IMR-90 (cell line): ENCODE data around the gene FAM210B. TPM values are rescaled to one million over a fixed set of nuclear protein-coding genes. Genes with fewer than 3 reads are reported as not detected.

Experiments
- ATAC-seq: fragments of 200-7000 bp; cut with Tn5 transposase; 2 replicates; pipeline ENCODE4 v1.9.1; 2020; ENCODE audit warnings: low read depth, mild to moderate bottlenecking, moderate library complexity
- BruUV-seq: library from RNA; stranded (reverse); fragments of 400-500 nt; replicated peaks from 2 replicates; lab custom pipeline; 2021; lab: Mats Ljungman, UMichigan
- CTCF ChIA-PET: fragments of 300-600 bp; formaldehyde crosslinking; extraction: SDS; loops from one replicate; lab custom pipeline; 2021; ENCODE audit warnings: antibody characterized with exemption; lab: Yijun Ruan, JAX
- POLR2A ChIA-PET: fragments of 300-600 bp; sonication (Branson Sonifier 250); formaldehyde crosslinking; loops from one replicate; lab custom pipeline; 2022; ENCODE audit warnings: antibody characterized with exemption; ENCODE audit not compliant: unreplicated experiment; lab: Charles Lee
- DNase-seq: peaks from one replicate; pipeline ENCODE4 v3.0.0; 2013
- H2AFZ ChIP-seq: replicated peaks from 2 replicates; pipeline ENCODE3; 2013; ENCODE audit warnings: low read length, mild to moderate bottlenecking; ENCODE audit not compliant: poor library complexity
- H2AK5ac ChIP-seq: 2 replicates; pipeline ENCODE4 v1.6.1; 2013; ENCODE audit warnings: low read depth, low read length, inconsistent platforms
- H2AK9ac ChIP-seq: replicated peaks from 2 replicates; pipeline ENCODE3; 2013; ENCODE audit warnings: mild to moderate bottlenecking, low read depth, low read length, moderate library complexity; ENCODE audit not compliant: poor library complexity
- H2BK120ac ChIP-seq: 2 replicates; pipeline ENCODE4 v1.6.1; 2013; ENCODE audit warnings: low read depth, low read length, inconsistent platforms
- H2BK15ac ChIP-seq: 3 replicates; pipeline ENCODE4 v1.6.1; 2013; ENCODE audit warnings: low read depth, low read length, inconsistent platforms
- H2BK20ac ChIP-seq: 2 replicates; pipeline ENCODE4 v1.6.1; 2013; ENCODE audit warnings: low read depth, mild to moderate bottlenecking, inconsistent platforms, low read length, moderate library complexity
- H2BK5ac ChIP-seq: 2 replicates; pipeline ENCODE4 v1.6.1; 2013; ENCODE audit warnings: mild to moderate bottlenecking, low read depth, low read length, inconsistent platforms; ENCODE audit not compliant: poor library complexity, severe bottlenecking
- H3K14ac ChIP-seq: replicated peaks from 2 replicates; pipeline ENCODE4 v1.6.1; 2013; ENCODE audit warnings: low read depth, low read length, inconsistent platforms
- H3K18ac ChIP-seq: 2 replicates; pipeline ENCODE4 v1.6.1; 2013; ENCODE audit warnings: low read depth, low read length, control low read depth
- H3K23ac ChIP-seq: 2 replicates; pipeline ENCODE4 v1.6.1; 2013; ENCODE audit warnings: low read depth, low read length, inconsistent platforms
- H3K27ac ChIP-seq: 2 replicates; pipeline ENCODE4 v1.5.1; 2013; ENCODE audit warnings: mild to moderate bottlenecking, control low read depth, low read length; ENCODE audit not compliant: insufficient read depth
- H3K27me3 ChIP-seq: 2 replicates; pipeline ENCODE4 v1.6.1; 2013; ENCODE audit warnings: low read length; ENCODE audit not compliant: control insufficient read depth, insufficient read depth
- H3K36me3 ChIP-seq: 2 replicates; pipeline ENCODE4 v1.6.1; 2013; ENCODE audit warnings: low read length, mixed read lengths; ENCODE audit not compliant: control insufficient read depth, insufficient read depth
- H3K4ac ChIP-seq: 2 replicates; pipeline ENCODE4 v1.6.1; 2013; ENCODE audit warnings: low read depth, low read length, inconsistent platforms
- H3K4me1 ChIP-seq: 2 replicates; pipeline ENCODE4 v1.6.1; 2013; ENCODE audit warnings: low read length, mixed read lengths; ENCODE audit not compliant: control insufficient read depth, insufficient read depth
- H3K4me2 ChIP-seq: 2 replicates; pipeline ENCODE4 v1.6.1; 2013; ENCODE audit warnings: low read depth, mild to moderate bottlenecking, control low read depth, low read length, moderate library complexity
- H3K4me3 ChIP-seq: 2 replicates; pipeline ENCODE4 v1.5.1; 2013; ENCODE audit warnings: low read depth, mild to moderate bottlenecking, control low read depth, low read length, moderate library complexity; ENCODE audit not compliant: insufficient read depth
- H3K56ac ChIP-seq: 2 replicates; pipeline ENCODE4 v1.6.1; 2013; ENCODE audit warnings: low read length, inconsistent platforms; ENCODE audit not compliant: insufficient read depth; ENCODE audit errors: extremely low read depth
- H3K79me1 ChIP-seq, 2 experiments: 2 replicates each; pipeline ENCODE4 v1.6.1; 2013; ENCODE audit warnings: low read length in 2 of 2, inconsistent platforms in 1 of 2, low read depth in 1 of 2
- H3K9ac ChIP-seq: 2 replicates; pipeline ENCODE4 v1.6.1; 2013; ENCODE audit warnings: low read depth, low read length, control low read depth
- H3K9me1 ChIP-seq: 2 replicates; pipeline ENCODE4 v1.6.1; 2013; ENCODE audit warnings: low read length, inconsistent platforms; ENCODE audit not compliant: insufficient read depth
- H3K9me3 ChIP-seq: 2 replicates; pipeline ENCODE4 v1.6.1; 2013; ENCODE audit warnings: low read length; ENCODE audit not compliant: control insufficient read depth, insufficient read depth
- H4K20me1 ChIP-seq: 2 replicates; pipeline ENCODE4 v1.6.1; 2013; ENCODE audit warnings: low read length, inconsistent platforms; ENCODE audit not compliant: insufficient read depth
- H4K5ac ChIP-seq: 2 replicates; pipeline ENCODE4 v1.6.1; 2013; ENCODE audit warnings: mild to moderate bottlenecking, low read depth, low read length, control low read depth
- H4K8ac ChIP-seq, 2 experiments: 2 replicates each; pipeline ENCODE4 v1.6.1; 2013; ENCODE audit warnings: low read depth in 2 of 2, low read length in 2 of 2, control low read depth in 1 of 2, inconsistent platforms in 1 of 2
- H4K91ac ChIP-seq: 2 replicates; pipeline ENCODE4 v1.6.1; 2013; ENCODE audit warnings: low read depth, low read length, inconsistent platforms; ENCODE audit not compliant: insufficient read depth
- BHLHE40 ChIP-seq: fragments of 150-350 bp; IDR thresholded peaks from 2 replicates; pipeline ENCODE4 v1.6.1; 2016; ENCODE audit warnings: mild to moderate bottlenecking, low read depth, low read length
- CEBPB ChIP-seq: IDR thresholded peaks from 2 replicates; pipeline ENCODE4 v1.6.1; 2012; ENCODE audit warnings: low read depth, low read length, improper control_type of control experiment
- CHD1 ChIP-seq: IDR thresholded peaks from 2 replicates; pipeline ENCODE4 v1.6.1; 2012; ENCODE audit warnings: low read depth, low read length, improper control_type of control experiment
- FOS ChIP-seq: fragments of 150-350 bp; IDR thresholded peaks from 2 replicates; pipeline ENCODE4 v1.6.1; 2016; ENCODE audit warnings: low read depth, low read length
- MAFK ChIP-seq: IDR thresholded peaks from 2 replicates; pipeline ENCODE4 v1.6.1; 2012; ENCODE audit warnings: low read depth, low read length, improper control_type of control experiment
- MAZ ChIP-seq: IDR thresholded peaks from 2 replicates; pipeline ENCODE4 v1.6.1; 2012; ENCODE audit warnings: low read depth, mild to moderate bottlenecking, low read length, improper control_type of control experiment, moderate library complexity, borderline replicate concordance
- MXI1 ChIP-seq: IDR thresholded peaks from 2 replicates; pipeline ENCODE4 v1.6.1; 2012; ENCODE audit warnings: low read depth, mild to moderate bottlenecking, low read length, moderate library complexity, borderline replicate concordance
- NFE2L2 ChIP-seq: fragments of 150-350 bp; IDR thresholded peaks from 2 replicates; pipeline ENCODE4 v1.6.1; 2016; ENCODE audit warnings: low read depth, mild to moderate bottlenecking, low read length
- POLR2A ChIP-seq: IDR thresholded peaks from 2 replicates; pipeline ENCODE4 v1.6.1; 2012; ENCODE audit warnings: mild to moderate bottlenecking, low read depth, low read length
- RAD21 ChIP-seq: IDR thresholded peaks from 2 replicates; pipeline ENCODE4 v1.6.1; 2012; ENCODE audit warnings: low read length, improper control_type of control experiment
- RCOR1 ChIP-seq: IDR thresholded peaks from 2 replicates; pipeline ENCODE4 v1.6.1; 2012; ENCODE audit warnings: mild to moderate bottlenecking, low read length, improper control_type of control experiment; ENCODE audit not compliant: insufficient replicate concordance
- RFX5 ChIP-seq: IDR thresholded peaks from 2 replicates; pipeline ENCODE4 v1.8.0; 2012; ENCODE audit warnings: low read depth, mild to moderate bottlenecking, low read length, moderate library complexity
- SMC3 ChIP-seq: fragments of 150-350 bp; IDR thresholded peaks from 2 replicates; pipeline ENCODE4 v1.6.1; 2016; ENCODE audit warnings: low read depth, mild to moderate bottlenecking, antibody characterized with exemption, low read length, moderate library complexity
- WGBS, 2 experiments: methylation state at CpG; one replicate each; pipeline versions ENCODE4 v1.1.5 to v1.1.7; 2013; ENCODE audit warnings: missing lambda C conversion rate in 2 of 2; ENCODE audit not compliant: insufficient read length in 1 of 2; ENCODE audit errors: extremely low coverage in 2 of 2; 5-methylcytosine and 5-hydroxymethylcytosine counted together
- dilution Hi-C: fragments of 300-500 bp; cut with HindIII; formaldehyde crosslinking; loops from one replicate; pipeline ENCODE4 v1.14.3; 2018; ENCODE audit warnings: low sequenced_read_pairs; ENCODE audit not compliant: unreplicated experiment
- in situ Hi-C: fragments of 300-500 bp; cut with MboI; formaldehyde crosslinking; loops from 3 replicates; pipeline ENCODE4 v1.14.3; 2019; ENCODE audit warnings: low sequenced_read_pairs, inconsistent platforms, mixed read lengths
- intact Hi-C: fragments of 100-400 bp; cut with micrococcal nuclease; formaldehyde crosslinking; loops from 2 replicates; pipeline ENCODE4 v1.10.0; 2022
- polyA plus RNA-seq, 3 experiments: library from polyadenylated mRNA; depleted of rRNA; stranded (reverse); fragments of >200 nt; gene quantifications; 2 replicates each; pipeline ENCODE4 v1.2.3, GENCODE V29; 2012; ENCODE audit warnings: low replicate concordance in 1 of 3
- total RNA-seq: library from RNA; depleted of rRNA; stranded (reverse); fragments of >200 nt; gene quantifications from 2 replicates; pipeline ENCODE4 v1.2.3, GENCODE V29; 2012
- TF ChIP-seq, protein P1 (sequence below): fragments of 150-350 bp; IDR thresholded peaks from 2 replicates; pipeline ENCODE4 v1.6.1; 2017; ENCODE audit warnings: mild to moderate bottlenecking, antibody characterized with exemption, low read length, low read depth
- TF ChIP-seq, protein P2 (sequence below): fragments of 150-350 bp; IDR thresholded peaks from 2 replicates; pipeline ENCODE4 v1.6.1; 2016; ENCODE audit warnings: low read depth, mild to moderate bottlenecking, low read length, moderate library complexity, borderline replicate concordance
- TF ChIP-seq, protein P3 (sequence below): conservative IDR thresholded peaks from 2 replicates; pipeline ENCODE4 v1.5.1; 2012; ENCODE audit warnings: mild to moderate bottlenecking, low read depth, low read length, improper control_type of control experiment

Gene FAM210B
- total and polyA plus RNA-seq, 2 of the 4 experiments (the other 2 are of a cell fraction), result 29.5 to 45.0 TPM

DNA sequence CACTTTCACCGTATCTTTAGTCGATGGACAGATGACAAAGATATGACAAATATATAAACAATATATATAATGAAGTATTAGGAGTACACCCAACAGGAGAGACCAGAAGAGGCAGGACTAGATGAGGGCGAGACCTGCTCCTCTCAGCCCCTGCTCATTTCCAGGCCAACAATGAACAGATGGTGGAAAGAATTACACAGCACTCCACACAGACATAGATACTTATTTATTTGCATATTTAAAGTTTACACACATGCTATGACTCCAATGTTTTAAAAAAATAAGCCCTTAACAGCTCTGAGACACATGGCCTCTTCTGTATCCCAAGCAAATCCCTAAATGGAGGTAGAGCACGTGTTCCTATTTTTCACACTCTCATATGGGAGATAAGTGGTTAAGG, 10.4 kb downstream of the FAM210B start:
- Histone ChIP-seq H3K27me3 (no peaks in the 10 kb centered on the region), H3K23ac (no peak overlapping the region), H3K56ac (no peak overlapping the region), H4K20me1 (no peaks in the 10 kb centered on the region), H2AK9ac (no peak overlapping the region), H3K36me3 (peaks cover 25% of the 10 kb centered on the region), H3K4me1 (no peaks in the 10 kb centered on the region), H3K9ac (no peak overlapping the region), H2AFZ (no peak overlapping the region), H3K9me3 (no peaks in the 10 kb centered on the region), H4K8ac (no peak overlapping the region), H3K4ac (no peak overlapping the region), H3K27ac (no peak overlapping the region), H3K18ac (no peak overlapping the region), H3K14ac (no peak overlapping the region), H3K4me3 (no peak overlapping the region), H2AK5ac (no peak overlapping the region), H2BK5ac (no peak overlapping the region), H4K5ac (no peak overlapping the region), H3K79me1 (peaks cover 19 to 27% of the 10 kb centered on the region in 2 experiments), H3K9me1 (peaks cover 8% of the 10 kb centered on the region), H3K4me2 (no peak overlapping the region), H2BK20ac (no peak overlapping the region), H2BK15ac (no peak overlapping the region), H2BK120ac (no peak overlapping the region), H4K91ac (no peak overlapping the region)
- intact Hi-C loops (no loop called here), dilution Hi-C loops (no loop called here), in situ Hi-C loops (loop anchor here (25.0 kb wide), 1 partner anchor 418 kb away; no protein-coding TSS in a partner anchor)
- TF ChIP-seq CEBPB (no peak), SMC3 (no peak), RFX5 (no peak), RCOR1 (no peak), FOS (no peak), MXI1 (no peak), RAD21 (no peak), CHD1 (no peak), MAZ (no peak), MAFK (no peak), BHLHE40 (no peak), NFE2L2 (no peak), POLR2A (no peak)
- TF ChIP-seq, protein P1, sequence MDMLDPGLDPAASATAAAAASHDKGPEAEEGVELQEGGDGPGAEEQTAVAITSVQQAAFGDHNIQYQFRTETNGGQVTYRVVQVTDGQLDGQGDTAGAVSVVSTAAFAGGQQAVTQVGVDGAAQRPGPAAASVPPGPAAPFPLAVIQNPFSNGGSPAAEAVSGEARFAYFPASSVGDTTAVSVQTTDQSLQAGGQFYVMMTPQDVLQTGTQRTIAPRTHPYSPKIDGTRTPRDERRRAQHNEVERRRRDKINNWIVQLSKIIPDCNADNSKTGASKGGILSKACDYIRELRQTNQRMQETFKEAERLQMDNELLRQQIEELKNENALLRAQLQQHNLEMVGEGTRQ, result no peak
- TF ChIP-seq, protein P2, sequence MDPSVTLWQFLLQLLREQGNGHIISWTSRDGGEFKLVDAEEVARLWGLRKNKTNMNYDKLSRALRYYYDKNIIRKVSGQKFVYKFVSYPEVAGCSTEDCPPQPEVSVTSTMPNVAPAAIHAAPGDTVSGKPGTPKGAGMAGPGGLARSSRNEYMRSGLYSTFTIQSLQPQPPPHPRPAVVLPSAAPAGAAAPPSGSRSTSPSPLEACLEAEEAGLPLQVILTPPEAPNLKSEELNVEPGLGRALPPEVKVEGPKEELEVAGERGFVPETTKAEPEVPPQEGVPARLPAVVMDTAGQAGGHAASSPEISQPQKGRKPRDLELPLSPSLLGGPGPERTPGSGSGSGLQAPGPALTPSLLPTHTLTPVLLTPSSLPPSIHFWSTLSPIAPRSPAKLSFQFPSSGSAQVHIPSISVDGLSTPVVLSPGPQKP, result no peak
- TF ChIP-seq, protein P3, sequence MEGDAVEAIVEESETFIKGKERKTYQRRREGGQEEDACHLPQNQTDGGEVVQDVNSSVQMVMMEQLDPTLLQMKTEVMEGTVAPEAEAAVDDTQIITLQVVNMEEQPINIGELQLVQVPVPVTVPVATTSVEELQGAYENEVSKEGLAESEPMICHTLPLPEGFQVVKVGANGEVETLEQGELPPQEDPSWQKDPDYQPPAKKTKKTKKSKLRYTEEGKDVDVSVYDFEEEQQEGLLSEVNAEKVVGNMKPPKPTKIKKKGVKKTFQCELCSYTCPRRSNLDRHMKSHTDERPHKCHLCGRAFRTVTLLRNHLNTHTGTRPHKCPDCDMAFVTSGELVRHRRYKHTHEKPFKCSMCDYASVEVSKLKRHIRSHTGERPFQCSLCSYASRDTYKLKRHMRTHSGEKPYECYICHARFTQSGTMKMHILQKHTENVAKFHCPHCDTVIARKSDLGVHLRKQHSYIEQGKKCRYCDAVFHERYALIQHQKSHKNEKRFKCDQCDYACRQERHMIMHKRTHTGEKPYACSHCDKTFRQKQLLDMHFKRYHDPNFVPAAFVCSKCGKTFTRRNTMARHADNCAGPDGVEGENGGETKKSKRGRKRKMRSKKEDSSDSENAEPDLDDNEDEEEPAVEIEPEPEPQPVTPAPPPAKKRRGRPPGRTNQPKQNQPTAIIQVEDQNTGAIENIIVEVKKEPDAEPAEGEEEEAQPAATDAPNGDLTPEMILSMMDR, result no peak
- BruUV-seq, result no TSS peak
- ATAC-seq (no peak), DNase-seq (no peak)
- CTCF ChIA-PET, result interaction anchor here (1.2 kb wide), 1 partner anchor 12 kb away, joined by 3 read pairs; no protein-coding TSS in a partner anchor
- no CpG with 5 or more reads among the region's 4 CpGs for WGBS, 2 experiments
- POLR2A ChIA-PET, result no interaction called here
